SK-N-SH (cell line): ENCODE data around the gene KRTAP13-3. TPM values are rescaled to one million over a fixed set of nuclear protein-coding genes. Genes with fewer than 3 reads are reported as not detected.

Source experiments
- polyA plus RNA-seq, 3 experiments: library from polyadenylated mRNA; depleted of rRNA; stranded (reverse); fragments of >200 nt; gene quantifications; 2 replicates each; pipeline ENCODE4 v1.2.3, GENCODE V29; 2012

KRTAP13-3 gene
- polyA plus RNA-seq, 1 of the 3 experiments (the other 2 are of a cell fraction), result not detected

Other genes starting within 250 kb of the KRTAP13-3 start
- not detected in 2 replicates for gene CLDN8, start 209.8 kb downstream of the KRTAP13-3 start, polyA plus RNA-seq (2012; rRNA removed)
- not detected in 2 replicates for gene KRTAP24-1, start 143.0 kb downstream of the KRTAP13-3 start, polyA plus RNA-seq (2012; rRNA removed)
- not detected in 2 replicates for gene KRTAP25-1, start 136.4 kb downstream of the KRTAP13-3 start, polyA plus RNA-seq (2012; rRNA removed)
- gene KRTAP26-1, start 105.6 kb downstream of the KRTAP13-3 start, polyA plus RNA-seq (2012; rRNA removed), result not detected in 2 replicates
- gene KRTAP27-1, start 88.2 kb downstream of the KRTAP13-3 start, polyA plus RNA-seq (2012; rRNA removed), result not detected in 2 replicates
- gene KRTAP23-1, start 77.3 kb downstream of the KRTAP13-3 start, polyA plus RNA-seq (2012; rRNA removed), result not detected in 2 replicates
- gene KRTAP13-2, start 53.7 kb downstream of the KRTAP13-3 start, polyA plus RNA-seq (2012; rRNA removed), result not detected in 2 replicates
- gene KRTAP13-1, start 29.9 kb downstream of the KRTAP13-3 start, polyA plus RNA-seq (2012; rRNA removed), result not detected in 2 replicates
- not detected in 2 replicates for gene KRTAP13-4, start 4.3 kb upstream of the KRTAP13-3 start, polyA plus RNA-seq (2012; rRNA removed)
- gene KRTAP15-1, start 14.3 kb upstream of the KRTAP13-3 start, polyA plus RNA-seq (2012; rRNA removed), result not detected in 2 replicates
- gene KRTAP19-1, start 54.4 kb upstream of the KRTAP13-3 start, polyA plus RNA-seq (2012; rRNA removed), result not detected in 2 replicates
- gene KRTAP19-2, start 61.5 kb upstream of the KRTAP13-3 start, polyA plus RNA-seq (2012; rRNA removed), result not detected in 2 replicates
- gene KRTAP19-3, start 66.1 kb upstream of the KRTAP13-3 start, polyA plus RNA-seq (2012; rRNA removed), result not detected in 2 replicates
- not detected in 2 replicates for gene KRTAP19-4, start 71.2 kb upstream of the KRTAP13-3 start, polyA plus RNA-seq (2012; rRNA removed)
- gene KRTAP19-5, start 76.2 kb upstream of the KRTAP13-3 start, polyA plus RNA-seq (2012; rRNA removed), result not detected in 2 replicates
- gene KRTAP19-6, start 115.9 kb upstream of the KRTAP13-3 start, polyA plus RNA-seq (2012; rRNA removed), result not detected in 2 replicates
- gene KRTAP19-7, start 135.4 kb upstream of the KRTAP13-3 start, polyA plus RNA-seq (2012; rRNA removed), result not detected in 2 replicates
- gene KRTAP22-2, start 164.5 kb upstream of the KRTAP13-3 start, polyA plus RNA-seq (2012; rRNA removed), result not detected in 2 replicates
- gene KRTAP6-3, start 166.5 kb upstream of the KRTAP13-3 start, polyA plus RNA-seq (2012; rRNA removed), result not detected in 2 replicates
- not detected in 2 replicates for gene KRTAP6-2, start 173.0 kb upstream of the KRTAP13-3 start, polyA plus RNA-seq (2012; rRNA removed)
- not detected in 2 replicates for gene KRTAP22-1, start 175.2 kb upstream of the KRTAP13-3 start, polyA plus RNA-seq (2012; rRNA removed)
- gene KRTAP6-1, start 188.0 kb upstream of the KRTAP13-3 start, polyA plus RNA-seq (2012; rRNA removed), result not detected in 2 replicates
- gene KRTAP20-1, start 190.5 kb upstream of the KRTAP13-3 start, polyA plus RNA-seq (2012; rRNA removed), result not detected in 2 replicates
- not detected in 2 replicates for gene KRTAP20-4, start 194.7 kb upstream of the KRTAP13-3 start, polyA plus RNA-seq (2012; rRNA removed)
- gene KRTAP20-2, start 209.3 kb upstream of the KRTAP13-3 start, polyA plus RNA-seq (2012; rRNA removed), result not detected in 2 replicates
- gene KRTAP20-3, start 216.9 kb upstream of the KRTAP13-3 start, polyA plus RNA-seq (2012; rRNA removed), result not detected in 2 replicates